Lung microvascular endothelial cell (primary cell): ENCODE results near the gene KIAA0319L. TPM values are rescaled to one million over a fixed set of nuclear protein-coding genes. Genes with fewer than 3 reads are reported as not detected.
"Not testable (repeated sequence)": the region's sequence is repeated elsewhere in the genome, so short reads cannot be mapped to it uniquely, and the experiment has no call there.

Experiments used
- DNase-seq, 2 donors: peaks; one replicate each; pipeline versions ENCODE4 v3.0.0 to v3.0.0-alpha.2; 2010; ENCODE audit warnings: low read depth in 2 of 2
- total RNA-seq: library from RNA; depleted of rRNA; stranded (reverse); fragments of >200 nt; gene quantifications from 2 replicates; pipeline ENCODE4 v1.2.1, GENCODE V29; 2014

Gene KIAA0319L
- total RNA-seq, 1 donor from 2014 or later = 31.5 TPM

DNA sequence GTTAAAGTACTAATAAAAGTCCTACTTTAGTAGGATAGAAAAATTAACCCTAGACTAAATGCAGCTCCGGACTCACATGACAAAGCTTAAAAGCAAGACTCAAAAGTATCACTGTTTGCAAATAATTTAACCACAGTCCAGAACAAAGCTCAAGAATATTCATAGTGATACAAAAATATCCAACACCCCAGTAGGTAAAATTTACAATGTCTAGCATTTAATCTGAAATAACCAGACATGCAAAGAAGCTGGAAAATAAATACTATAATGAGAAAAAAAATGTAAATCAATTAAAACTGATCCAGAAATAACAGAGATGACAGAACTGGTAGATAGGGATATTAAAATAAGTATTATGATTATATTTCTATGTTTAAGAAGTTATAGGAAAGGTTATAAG is 67.0 kb downstream of the KIAA0319L start:
- DNase-seq = no peak

DNA sequence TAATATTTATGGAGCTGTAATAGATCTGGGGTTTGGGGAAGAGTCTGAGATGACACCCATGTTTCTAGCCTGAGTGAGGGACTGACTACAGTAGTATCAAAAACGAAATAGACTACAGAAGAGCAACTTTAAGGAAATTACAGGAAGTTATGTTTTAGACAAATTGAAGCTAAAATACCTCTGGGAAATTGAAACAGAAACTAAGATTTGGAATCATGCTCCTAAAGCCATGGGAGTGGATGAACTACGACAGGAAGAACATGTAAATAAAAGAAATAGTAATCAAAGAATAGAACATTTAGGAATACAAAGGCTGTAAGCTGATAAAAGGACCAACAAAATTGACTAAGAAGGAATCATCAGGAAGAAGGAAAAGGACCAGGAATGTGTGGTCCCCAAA is 68.9 kb downstream of the KIAA0319L start:
- peak in 1 of 2 donors; percentile 50 for DNase-seq

DNA sequence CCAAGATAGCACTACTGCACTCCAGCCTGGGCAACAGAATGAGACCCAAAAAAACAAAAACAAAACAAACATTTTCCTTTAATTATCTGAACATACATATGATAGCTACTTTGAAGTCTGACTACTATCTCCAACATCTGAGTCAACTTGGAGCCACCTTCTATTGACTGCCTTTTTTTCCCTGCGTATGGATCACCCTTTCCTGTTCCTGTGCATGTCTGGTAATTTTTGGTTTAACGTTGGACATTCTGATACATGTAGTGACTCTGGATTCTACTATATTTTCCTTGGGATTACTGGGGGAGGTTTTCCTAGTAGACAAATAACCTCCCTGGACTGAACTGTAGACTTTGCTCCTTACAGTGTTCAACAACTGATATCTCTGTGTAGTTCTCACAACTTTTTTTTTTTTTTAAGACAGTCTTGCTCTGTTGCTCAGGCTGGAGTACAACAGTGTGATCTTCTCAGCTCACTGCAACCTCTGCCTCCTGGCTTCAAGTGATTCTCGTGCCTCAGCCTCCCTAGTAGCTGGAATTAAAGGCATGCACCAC is 70.3 kb downstream of the KIAA0319L start:
- no peak for DNase-seq

DNA sequence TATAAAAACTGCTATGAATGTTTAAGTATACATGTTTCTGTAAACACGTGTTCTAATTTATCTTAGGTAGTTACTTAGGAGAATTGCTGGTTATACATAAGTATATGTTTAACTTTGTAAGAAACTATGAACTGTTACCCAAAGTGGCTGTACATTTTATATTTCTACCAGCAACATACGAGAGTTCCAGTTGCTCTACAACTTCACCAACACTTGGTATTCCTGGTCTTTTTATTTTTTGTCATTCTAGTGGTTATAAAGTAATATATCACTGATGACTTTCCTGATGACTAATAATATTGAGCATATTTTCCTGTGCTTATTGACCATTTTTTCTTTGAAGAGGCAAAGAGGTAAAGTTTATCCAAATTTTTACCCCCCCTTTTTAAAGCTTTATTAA is 76.0 kb downstream of the KIAA0319L start:
- DNase-seq = no peak

DNA sequence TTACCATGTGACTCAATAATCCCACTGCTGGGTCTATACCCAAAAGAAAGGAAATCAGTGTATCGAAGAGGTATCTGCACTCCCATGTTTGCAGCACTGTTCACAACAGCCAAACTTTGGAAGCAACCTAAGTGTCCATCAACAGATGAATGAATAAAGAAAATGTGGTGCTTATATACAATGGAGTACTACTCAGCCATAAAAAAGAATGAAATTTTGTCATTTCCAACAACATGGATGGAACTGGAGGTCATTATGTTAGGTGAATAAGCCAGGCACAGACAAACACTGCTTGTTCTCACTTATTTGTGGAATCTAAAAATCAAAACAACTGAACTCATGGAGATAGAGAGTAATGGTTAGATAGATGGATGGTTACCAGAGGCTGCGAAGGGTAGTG is 79.3 kb downstream of the KIAA0319L start:
- DNase-seq = no peak

DNA sequence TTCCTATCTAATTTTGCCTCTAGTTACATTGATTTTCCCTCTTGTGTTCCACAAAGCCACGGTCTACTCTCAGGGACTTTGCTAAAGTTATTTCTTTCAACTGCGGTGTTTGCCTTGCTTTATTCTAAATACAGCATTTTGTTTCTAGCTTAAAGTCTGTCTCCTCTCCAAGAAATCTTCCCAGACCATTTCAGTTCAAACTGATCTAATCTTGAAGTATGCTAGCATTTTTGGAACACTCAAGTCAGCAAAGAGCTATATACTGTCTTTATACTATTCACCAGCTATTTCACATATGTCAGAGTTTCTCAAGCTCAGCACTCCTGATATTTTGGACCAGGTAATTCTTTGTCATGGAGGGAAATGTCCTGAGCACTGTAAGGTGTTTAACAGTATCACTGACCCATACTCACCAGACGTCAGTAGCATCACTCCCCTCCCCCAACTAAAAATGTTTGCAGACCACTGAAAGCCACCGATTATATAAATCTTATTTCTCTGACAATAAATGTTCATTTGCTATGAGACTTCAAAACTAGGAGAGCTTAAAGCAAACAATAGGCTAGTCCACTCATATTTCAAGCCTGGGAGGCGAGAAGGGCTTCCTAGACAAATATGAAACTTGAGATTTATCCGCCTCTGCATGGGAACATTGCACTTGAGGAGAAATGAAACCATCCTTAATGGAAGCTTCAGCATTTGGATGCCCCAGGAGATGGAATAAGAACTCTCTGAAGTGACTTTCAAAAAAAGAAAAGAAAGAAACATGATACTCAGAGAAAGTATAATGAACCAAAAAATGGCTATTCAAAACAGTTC is 81.1 kb downstream of the KIAA0319L start:
- no peak for DNase-seq

DNA sequence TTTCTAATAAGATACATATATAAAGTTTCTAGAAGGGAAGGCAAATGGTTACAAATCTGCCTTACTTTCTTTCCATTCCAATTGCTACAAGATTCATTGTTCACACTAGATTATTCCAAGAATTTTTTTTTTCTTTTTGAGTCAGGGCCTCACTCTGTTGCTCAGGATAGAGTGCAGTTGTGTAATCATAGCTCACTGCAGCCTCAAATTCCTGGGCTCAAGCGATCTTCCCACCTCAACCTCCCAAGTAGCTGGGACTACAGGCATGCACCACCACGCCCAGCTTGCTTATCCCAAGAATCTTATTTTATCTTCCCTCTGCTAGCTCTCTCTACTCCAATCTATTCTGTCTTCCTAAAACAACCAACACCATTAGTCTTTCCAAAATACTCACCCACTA is 81.8 kb downstream of the KIAA0319L start:
- DNase-seq = no peak

DNA sequence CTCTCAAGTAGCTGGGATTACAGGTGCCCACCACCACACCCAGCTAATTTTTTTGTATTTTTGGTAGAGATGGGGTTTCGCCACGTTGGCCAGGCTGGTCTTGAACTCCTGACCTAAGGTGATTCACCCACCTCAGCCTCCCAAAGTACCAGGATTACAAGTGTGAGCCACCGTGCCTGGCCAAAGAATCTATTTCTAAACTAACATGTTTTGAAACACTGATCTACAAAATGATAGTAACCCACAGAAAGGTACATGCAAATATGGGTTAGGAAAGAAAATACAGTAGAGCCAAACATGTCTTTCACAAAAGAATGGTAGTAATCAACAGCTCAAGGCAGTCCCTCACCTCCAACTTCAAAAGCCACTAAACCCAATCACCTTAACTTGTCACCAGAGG is 84.0 kb downstream of the KIAA0319L start:
- DNase-seq = not testable (repeated sequence)

DNA sequence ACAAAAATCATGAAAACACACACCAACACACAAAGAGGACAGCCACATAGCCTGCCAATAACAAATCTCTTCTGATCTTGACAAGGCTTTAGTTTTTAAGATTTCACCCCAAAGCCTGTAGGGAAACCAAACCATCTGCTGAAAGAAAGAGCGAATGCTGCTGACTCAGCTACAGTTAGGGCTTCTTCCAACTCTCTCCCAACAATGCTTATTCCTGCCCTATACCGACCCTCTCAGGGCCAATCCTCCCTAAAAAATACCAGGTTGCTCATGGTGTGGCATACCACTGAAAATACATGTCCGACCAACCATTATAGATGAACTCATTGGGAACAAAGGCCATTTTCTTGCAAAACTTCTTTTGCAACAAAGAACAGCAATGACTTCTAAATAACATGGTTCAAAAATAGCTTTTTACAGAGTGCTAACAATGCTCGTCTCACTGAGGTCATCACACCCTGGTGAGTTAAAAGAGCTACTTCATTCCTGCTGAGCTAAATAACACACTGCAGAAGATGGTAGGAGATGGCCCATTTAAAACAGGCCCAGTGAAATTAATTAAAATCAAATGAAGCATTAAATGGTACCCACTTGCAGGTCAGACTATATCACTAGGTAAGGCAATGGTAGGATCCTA is 86.1 kb downstream of the KIAA0319L start:
- DNase-seq = no peak

DNA sequence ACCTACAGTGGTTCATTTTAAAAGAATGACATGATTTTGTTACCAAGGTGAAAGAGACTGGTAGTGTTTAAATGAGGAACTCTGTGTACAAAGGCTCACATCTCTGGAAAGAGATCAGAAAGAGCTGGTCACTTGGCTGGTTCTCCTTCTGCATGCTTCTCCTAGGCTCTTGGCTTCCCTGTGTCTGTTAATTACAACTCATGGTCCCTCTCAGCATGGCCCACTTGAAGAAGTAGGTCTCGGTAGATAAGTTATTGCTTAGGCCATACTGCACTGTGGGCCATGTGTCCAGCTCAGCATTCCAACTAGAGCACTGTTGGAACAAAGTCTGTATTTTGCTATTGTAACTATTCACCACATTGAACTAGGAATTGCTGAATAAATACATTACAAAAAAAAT is 91.1 kb downstream of the KIAA0319L start:
- no peak for DNase-seq

DNA sequence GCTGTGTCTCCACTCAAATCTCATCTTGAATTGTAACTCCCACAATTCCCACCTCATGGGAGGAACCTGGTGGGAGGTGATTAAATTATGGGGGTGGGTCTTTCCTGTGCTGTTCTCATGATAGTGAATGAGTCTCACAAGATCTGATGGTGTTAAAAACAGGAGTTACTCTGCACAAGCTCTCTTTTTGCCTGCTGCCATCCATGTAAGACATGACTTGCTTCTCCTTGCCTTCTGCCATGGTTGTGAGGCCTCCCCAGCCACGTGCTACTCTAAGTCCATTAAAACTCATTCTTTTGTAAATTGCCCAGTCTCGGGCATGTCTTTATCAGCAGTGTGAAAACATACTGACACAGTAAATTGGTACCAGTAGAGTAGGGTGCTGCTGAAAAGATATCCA is 93.5 kb downstream of the KIAA0319L start:
- not testable (repeated sequence) for DNase-seq

DNA sequence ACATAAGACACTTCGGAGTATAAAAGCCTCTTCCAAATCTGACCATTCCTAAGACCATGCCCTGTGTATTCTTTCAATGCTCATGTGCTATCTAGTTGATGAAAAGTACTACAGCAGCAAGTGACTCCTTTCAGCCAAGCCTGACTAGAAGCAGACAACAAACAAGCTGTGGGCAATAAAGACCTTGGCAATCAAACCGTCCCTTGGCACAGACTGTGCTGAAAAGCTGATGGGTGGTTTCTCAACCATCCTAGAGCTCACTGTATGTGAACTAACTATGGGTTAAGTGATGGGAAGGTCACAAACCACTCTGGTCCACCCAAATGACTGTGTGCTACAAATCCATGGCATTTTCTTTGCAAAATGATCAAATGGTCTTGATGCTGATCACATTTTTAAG is 94.0 kb downstream of the KIAA0319L start:
- no peak for DNase-seq

DNA sequence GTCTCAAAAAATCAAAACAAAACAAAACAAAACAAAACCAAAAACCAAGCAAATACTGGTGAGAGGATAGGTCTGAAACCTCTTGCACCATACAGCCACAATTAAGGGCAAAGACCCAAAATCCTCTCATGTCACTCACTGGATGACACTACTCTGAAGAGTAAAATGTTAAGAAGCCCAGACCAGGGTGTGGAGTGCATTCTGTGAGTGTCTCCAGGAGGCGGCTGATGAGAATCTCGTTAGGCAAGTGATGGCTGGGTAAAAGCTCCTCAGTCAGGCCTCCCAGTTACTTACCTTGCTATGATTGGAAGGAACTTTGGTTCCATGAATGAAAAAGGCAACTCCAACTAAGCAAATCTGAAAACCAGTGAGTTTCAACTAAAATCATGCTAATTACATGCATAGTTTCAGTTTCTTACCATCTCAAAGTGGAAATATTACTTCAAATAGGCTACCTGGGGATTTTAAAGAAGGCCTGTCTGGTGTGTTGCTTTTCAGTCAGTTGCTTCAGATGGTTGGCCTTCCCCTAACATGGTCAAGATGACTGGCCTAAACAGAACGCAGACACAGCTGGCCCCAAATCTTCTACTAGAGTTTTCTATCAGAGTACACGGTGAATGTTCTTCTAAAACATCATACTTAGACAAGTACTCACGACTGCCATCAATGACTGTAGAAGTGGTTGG is 95.1 kb downstream of the KIAA0319L start:
- DNase-seq = no peak

DNA sequence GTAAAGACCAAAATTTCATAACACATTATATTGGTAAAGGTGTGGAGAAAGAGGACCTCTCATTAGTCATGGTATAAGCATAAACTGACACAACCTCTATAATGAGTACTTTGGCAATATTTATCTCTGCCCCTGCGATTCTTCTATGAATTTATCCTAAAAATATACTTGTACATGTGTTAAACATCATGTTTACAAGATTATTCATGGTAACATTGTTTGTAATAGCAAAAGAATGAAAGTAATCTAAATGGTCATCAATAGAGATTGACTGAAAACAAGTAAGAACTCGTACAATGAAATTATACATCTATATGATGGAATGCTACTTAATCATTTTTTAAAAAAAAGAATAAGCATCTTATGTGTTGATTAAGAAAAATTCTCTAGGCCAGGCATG is 96.4 kb downstream of the KIAA0319L start:
- no peak for DNase-seq

DNA sequence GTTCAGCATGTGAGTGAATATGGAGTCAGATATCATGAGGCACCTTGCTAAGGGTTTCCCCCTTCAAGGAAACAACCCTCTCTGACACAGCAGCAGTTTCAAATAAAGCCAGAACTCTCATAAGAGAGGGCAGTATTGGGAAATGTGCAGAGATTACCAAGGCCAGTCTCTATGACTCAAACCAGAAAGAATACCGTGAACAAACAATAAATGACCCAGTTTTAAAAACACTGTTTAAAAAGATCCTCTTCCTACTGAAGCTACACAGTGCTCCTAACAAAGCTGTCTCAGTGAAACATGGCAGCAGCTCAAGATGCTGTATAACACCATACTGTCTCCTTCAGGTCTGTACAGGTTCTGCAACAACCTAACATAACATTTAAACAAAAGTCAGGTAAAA is 102.6 kb downstream of the KIAA0319L start:
- DNase-seq = peak; percentile 27 to 29

DNA sequence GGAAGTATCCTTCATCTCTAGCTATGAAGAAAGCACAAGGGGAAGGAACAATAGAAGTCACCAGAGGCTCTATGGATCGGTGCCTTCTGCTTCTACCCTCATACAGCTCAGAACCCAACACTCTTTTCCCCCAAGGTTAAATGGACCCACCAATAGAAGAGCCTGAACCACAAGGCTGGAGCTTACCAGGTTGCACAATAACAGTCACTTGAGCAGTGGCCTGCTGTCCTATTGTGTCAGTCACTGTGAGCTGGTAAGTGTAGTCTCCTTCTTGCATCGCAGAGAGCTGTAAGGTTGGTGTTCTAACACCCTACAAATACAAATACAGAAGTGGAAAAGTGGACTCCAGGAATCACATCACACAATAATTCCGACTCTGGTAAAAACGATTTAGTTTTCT is 103.0 kb downstream of the KIAA0319L start:
- DNase-seq = no peak

DNA sequence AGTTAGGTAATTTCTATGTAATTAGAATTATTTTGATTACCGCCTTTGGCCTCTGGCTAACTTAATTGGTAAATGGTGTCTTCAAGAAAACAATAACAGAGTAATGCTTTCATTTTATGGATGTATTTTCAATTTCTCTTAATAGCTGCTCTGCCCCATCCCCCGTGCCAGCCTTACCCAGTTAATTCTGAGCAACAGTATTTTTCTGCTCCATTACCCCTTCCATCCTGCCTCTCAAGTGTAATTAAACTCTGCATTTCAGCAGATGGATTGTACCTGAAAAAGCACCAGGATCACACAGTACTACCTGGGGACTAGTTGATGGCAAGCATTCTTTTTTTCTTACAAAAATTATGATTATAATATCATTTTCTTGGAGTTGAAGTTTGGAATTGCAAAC is 104.2 kb downstream of the KIAA0319L start:
- DNase-seq = no peak

DNA sequence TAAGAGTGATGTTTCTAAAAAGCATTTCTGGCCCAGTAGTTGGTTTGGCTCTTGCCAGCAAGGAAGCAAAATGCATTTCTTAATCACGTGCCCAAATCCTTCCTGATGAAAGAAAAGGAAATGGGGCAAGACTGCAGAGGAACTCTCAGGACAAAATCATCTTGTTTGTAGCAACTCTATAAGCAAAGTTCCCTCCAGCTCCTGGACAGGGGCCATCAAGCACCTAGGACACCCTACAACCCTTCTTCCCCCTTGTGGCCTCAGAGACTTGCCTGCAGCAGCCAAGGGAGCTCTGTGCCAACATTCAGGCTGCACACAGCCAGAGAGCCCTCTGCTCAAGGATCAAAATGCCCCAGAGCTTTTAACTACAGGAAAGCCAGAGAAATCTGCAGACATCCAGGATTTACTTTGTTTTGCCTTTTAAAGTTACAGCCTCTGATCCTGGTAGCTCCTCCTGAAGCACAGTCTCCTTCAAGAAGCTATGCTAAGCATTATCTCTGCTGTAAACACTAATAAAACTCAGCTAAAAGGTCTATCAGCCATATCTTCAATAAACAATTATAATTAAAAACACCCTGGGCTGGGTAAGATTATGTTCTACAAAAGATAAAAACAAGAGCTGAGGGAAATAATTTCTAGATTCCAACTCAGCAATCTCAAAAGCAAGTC is 105.0 kb downstream of the KIAA0319L start:
- DNase-seq = peak in 1 of 2 donors; percentile 80

DNA sequence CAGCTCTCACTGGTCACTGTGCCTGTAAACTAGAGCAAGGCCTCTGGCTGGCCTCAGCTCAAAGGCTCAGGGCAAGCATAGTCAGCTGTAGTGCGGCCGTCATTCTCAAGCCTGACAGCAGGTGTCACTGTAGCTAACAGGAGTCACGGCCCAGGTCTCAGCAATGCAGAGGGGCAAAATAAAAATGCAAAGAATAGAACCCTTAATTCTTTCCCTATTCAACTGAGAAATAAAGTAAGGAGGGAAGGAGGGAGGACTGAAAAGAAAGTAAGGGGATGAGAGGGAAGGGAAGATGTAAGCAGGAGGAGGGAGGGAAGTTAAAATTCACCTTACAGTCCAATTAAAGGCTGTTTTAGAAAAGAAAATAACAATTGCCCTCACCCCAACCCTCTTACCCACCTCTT is 106.1 kb downstream of the KIAA0319L start:
- DNase-seq = peak; percentile 86

DNA sequence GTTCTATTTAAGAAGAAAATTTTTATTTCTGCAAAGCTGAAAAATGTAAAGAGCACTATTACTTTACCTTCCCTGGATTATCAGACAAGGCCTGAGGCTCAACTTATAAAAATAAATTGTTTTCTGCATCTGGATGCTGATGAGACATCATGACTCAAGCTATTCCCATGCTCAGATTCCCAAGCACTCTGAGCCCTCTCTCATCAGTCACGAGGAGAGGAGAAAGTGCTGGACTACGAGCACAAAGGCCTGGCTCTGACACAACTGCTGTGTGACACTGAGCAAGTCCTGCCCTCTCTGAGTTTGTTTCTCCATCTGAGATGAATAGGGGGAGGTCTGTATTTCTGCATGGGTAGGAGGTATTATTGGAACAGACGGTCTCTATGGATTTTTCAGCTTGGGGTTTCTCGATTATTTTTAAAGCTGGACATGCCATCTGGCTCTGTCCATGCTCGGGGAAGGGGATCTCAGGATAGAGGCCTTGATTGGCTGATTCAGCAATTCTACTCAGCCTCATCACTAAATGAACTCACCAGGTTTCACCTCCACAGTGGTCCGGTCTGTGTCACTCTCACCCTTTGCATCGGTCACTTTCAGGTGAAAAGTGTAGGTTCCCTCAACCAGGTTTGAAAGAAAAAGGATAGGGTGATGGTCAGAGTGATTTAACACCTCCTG is 107.7 kb downstream of the KIAA0319L start:
- DNase-seq = peak in 1 of 2 donors; percentile 96

DNA sequence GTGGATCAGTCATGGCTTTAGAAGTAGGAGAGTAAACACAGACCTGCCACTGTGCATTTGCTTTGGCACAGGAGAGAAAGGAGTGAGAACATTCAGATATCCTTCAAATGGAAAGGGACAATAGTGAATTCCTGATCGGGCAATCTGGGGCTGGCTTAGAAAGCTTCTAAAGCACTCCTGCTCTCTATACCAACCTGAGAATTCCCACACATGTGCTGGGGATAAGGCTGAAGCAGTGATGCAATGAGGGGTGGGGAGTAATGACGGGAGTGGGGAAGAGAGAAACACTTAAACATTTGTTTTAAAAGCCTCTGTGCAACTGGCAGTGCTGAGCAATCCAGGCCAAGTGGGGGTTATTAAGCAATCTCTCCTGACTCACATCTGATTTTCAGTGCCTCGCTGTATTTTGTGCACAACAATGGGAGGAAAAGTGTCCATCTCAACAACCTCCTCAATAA is 108.8 kb downstream of the KIAA0319L start:
- peak; percentile 28 to 92 for DNase-seq
